HG03039 (cell line): ENCODE data around the gene NOL9.

Experiments
- ATAC-seq: cut with Tn5 transposase; IDR thresholded peaks from one replicate; pipeline ENCODE4 v1.9.1; 2021; ENCODE audit warnings: mild to moderate bottlenecking, moderate library complexity; ENCODE audit not compliant: unreplicated experiment

NOL9 gene

GRCh38 chr1:6591222-6591621 lies 36.9 kb upstream of the NOL9 start:
- no peak for ATAC-seq

- ATAC-seq: no peak
These were observed 35.7 kb upstream of the NOL9 start for GRCh38 chr1:6590046-6590445.

GRCh38 chr1:6588893-6589520 lies 34.7 kb upstream of the NOL9 start:
- ATAC-seq: no peak

GRCh38 chr1:6588128-6588892 lies 34.0 kb upstream of the NOL9 start:
- no peak for ATAC-seq

- ATAC-seq: no peak
These were observed 33.1 kb upstream of the NOL9 start for GRCh38 chr1:6587261-6588005.

GRCh38 chr1:6586404-6586816 lies 32.1 kb upstream of the NOL9 start:
- ATAC-seq: no peak

GRCh38 chr1:6585841-6586240 lies 31.5 kb upstream of the NOL9 start:
- no peak for ATAC-seq

- no peak for ATAC-seq
These were observed 30.9 kb upstream of the NOL9 start for GRCh38 chr1:6585081-6585722.

GRCh38 chr1:6584126-6585080 lies 30.1 kb upstream of the NOL9 start:
- ATAC-seq: no peak

- no peak for ATAC-seq
These were observed 28.1 kb upstream of the NOL9 start for GRCh38 chr1:6582370-6582769.

- ATAC-seq: no peak
These were observed 27.4 kb upstream of the NOL9 start for GRCh38 chr1:6581561-6582305.

GRCh38 chr1:6580593-6581409 lies 26.5 kb upstream of the NOL9 start:
- ATAC-seq: no peak

GRCh38 chr1:6580119-6580592 lies 25.8 kb upstream of the NOL9 start:
- ATAC-seq: no peak

GRCh38 chr1:6579374-6580118 lies 25.2 kb upstream of the NOL9 start, which contains the start of gene ZBTB48:
Gene ZBTB48, plus strand, starts transcription at chr1:6579994. Its CDS starts 616 bp downstream, at chr1:6580610.
- peak; percentile 88 for ATAC-seq

GRCh38 chr1:6578624-6579373 lies 24.5 kb upstream of the NOL9 start:
- ATAC-seq: no peak

GRCh38 chr1:6577831-6578525 lies 23.7 kb upstream of the NOL9 start:
- ATAC-seq: no peak
